GM18517 (cell line): ENCODE measurements around the gene SNRPD2.
A peak's percentile ranks its signal among the peaks of the same experiment; 100 is the strongest.
"Not testable (repeated sequence)": the region's sequence is repeated elsewhere in the genome, so short reads cannot be mapped to it uniquely, and the experiment has no call there.

Experiments used
- ATAC-seq: cut with Tn5 transposase; IDR thresholded peaks from one replicate; pipeline ENCODE4 v1.9.1; 2021; ENCODE audit warnings: mild to moderate bottlenecking, moderate library complexity; ENCODE audit not compliant: unreplicated experiment

SNRPD2 gene

DNA sequence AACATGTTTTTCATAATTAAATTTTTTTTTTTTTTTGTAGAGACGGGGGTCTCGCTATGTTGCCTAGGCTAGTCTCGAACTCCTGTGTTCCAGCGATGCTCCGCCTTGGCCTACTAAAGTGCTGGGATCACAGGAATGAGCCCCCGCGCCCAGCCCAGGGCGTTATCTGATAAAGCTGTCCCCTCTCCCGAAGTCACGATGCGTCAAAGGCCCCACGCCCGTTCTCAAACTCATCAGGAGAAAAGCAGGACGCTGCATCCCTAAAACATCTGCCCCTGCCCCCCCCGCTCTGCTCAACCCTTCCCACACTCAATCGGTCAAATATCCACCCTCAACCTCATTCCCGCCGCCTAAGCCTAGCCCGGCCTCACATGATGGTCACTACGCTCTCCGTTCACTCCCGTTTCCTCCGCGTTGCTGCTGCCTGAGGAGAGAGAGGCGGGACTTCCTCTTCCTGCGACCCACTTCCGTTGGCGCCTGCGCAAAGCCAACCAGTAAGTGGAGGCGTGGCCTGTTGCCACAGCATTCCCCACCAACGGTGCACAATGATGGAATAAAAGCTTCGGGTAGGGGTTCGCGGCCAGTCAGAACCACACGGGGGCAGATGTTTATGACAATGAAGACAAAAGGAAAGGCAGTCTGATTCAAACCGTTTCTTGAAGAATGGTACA is at the start of gene SNRPD2:
Gene SNRPD2, minus strand, starts transcription at position 438 of the 671 bp plus-strand sequence. Its CDS starts 65 bp downstream, at position 373.
- ATAC-seq: peak; percentile 46

DNA sequence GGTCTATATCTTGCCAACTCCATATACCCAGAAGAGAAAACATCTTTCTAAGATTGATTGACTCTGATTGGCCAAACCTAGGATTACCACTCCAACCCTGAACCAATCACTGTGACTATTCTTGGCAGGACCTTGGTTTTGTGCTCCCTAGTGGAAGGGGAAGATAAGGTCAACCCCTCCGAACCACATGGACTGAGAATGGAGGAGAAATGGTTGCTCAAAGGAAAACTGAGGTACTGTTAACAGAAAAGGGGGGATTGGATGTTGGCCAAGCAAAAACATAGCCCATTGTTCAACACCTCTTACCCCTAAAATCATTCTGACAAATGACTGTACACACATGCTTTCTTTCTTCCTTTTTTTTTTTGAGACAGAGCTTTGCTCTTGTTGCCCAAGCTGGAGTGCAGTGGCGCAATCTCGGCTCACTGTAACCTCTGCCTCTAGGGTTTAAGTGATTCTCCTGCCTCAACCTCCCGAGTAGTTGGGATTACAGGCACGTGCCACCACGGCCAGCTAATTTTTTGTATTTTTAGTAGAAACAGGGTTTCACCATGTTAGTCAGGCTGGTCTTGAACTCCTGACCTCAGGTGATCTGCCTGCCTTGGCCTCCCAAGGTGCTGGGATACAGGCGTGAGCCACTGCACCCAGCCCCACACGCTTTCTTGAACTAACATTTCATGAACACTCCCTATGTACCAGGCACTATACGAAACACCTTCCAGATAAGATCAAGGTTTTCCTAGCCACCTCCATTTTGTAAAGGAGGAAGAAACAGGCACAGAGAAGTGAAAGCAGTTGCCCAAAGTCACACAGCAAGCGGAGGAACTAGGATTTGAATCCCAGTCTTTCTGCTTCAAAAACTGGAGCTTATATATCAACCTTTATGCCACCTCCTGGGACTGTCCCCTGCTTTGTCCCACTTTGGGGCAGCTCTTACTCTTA is 48.0 kb upstream of the SNRPD2 start:
- no peak for ATAC-seq

GRCh38 chr19:45733160-45733810 is 41.5 kb upstream of the SNRPD2 start, which contains the start of gene MEIOSIN:
MEIOSIN (plus strand) TSS chr19:45733439; CDS start chr19:45735377, 1,938 bp downstream.
- no peak for ATAC-seq

- ATAC-seq: peak; percentile 77
Measured at GRCh38 chr19:45730368-45731288, 38.9 kb upstream of the SNRPD2 start, which contains the start of gene FBXO46. FBXO46 (minus strand) TSS chr19:45730896; CDS start chr19:45713495, 17,401 bp downstream.

- ATAC-seq: no peak
Measured at GRCh38 chr19:45729800-45730290, 38.1 kb upstream of the SNRPD2 start.

DNA sequence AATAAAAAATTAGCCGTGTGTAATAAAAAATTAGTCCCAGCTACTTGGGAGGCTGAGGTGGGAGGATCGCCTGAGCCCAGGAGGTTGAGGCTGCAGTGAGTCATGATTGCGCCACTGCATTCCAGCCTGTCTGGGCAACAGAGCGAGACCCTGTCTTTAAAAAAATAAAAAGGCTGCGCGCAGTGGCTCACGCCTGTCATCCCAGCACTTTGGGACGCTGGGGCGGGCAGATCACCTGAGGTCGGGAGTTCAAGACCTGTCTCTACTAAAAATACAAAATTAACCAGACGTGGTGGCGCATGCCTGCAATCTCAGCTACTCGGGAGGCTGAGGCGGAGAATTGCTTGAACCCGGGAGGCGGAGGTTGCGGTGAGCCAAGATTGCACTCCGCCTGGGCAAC is 36.9 kb upstream of the SNRPD2 start:
- not testable (repeated sequence) for ATAC-seq

- not testable (repeated sequence) for ATAC-seq
Measured at GRCh38 chr19:45720065-45720464, 28.3 kb upstream of the SNRPD2 start.

- no peak for ATAC-seq
Measured at GRCh38 chr19:45717983-45718650, 26.4 kb upstream of the SNRPD2 start.

- ATAC-seq: peak; percentile 93
Measured at GRCh38 chr19:45717131-45717982, 25.6 kb upstream of the SNRPD2 start.

- ATAC-seq: no peak
Measured at GRCh38 chr19:45716359-45717130, 24.8 kb upstream of the SNRPD2 start.

DNA sequence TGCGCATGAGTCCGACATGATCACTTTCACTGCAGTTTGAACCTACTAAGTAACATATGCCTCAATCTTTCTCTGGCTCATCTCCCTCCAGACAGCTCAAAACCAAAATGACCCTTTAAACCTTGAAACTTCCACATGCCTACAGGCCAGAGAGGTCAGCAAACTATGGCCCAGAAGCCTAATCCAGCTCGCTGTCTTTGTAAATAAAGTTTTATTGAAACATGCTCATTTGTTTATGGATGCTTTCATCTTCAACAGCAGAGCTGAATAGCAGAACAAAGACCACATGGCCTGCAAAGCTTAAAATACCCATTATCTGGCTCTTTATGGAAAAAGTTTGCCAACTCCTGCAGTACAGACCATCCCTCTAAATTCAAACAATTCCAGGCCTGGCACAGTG is 23.4 kb upstream of the SNRPD2 start:
- ATAC-seq: no peak

DNA sequence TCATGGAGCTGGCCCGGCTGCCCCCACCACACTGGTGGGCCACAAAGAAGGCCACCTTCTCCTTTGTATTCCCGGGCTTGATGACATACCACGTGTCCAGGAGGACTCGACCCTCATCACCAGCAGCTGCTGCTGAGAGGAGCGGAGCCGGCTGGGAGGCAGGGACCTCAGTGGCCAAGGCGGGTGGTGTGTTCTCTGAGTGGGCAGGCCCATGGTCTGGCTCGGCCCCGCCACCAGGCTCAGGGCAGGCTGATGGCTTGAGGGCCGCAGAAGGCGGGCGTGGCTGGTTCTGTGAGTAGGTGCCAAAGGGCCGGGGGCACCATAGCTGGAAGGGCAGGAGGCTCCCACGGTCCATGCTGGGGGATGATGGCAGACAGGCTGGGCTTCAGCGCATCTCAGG is 21.4 kb upstream of the SNRPD2 start:
- ATAC-seq: no peak

GRCh38 chr19:45712699-45713067 is 20.9 kb upstream of the SNRPD2 start:
- no peak for ATAC-seq

GRCh38 chr19:45711851-45712698 is 20.3 kb upstream of the SNRPD2 start:
- no peak for ATAC-seq

GRCh38 chr19:45710356-45711130 is 18.8 kb upstream of the SNRPD2 start:
- ATAC-seq: no peak
